Hematopoietic multipotent progenitor cell treated with erythropoietin and hydrocortisone succinate and interleukin-3 and kit ligand, for 4 days (in vitro differentiated cells): ENCODE data around the gene ADK.

Source experiments
- DNase-seq: peaks from one replicate; pipeline ENCODE4 v3.0.0-alpha.2; 2015

Gene ADK

GRCh38 chr10:74683621-74684364, 532.8 kb downstream of the ADK start:
- no peak for DNase-seq

DNA sequence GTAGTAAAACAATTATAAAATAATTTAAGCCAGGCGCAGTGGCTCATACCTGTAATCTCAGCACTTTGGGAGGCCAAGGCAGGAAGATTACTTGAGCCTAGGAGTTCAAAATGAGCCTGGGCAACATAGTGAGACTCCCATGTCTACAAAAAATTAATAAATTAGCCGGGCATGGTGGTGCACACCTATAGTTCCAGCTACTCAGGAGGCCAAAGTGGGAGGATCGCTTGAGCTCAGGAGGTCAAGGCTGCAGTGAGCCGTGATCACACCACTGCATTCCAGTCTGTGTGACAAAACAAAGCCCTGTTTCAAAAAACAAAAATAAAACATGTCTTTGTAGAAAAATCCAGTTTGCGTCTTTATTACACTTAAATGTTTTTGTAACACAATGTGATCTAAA, 533.4 kb downstream of the ADK start:
- DNase-seq: no peak

DNA sequence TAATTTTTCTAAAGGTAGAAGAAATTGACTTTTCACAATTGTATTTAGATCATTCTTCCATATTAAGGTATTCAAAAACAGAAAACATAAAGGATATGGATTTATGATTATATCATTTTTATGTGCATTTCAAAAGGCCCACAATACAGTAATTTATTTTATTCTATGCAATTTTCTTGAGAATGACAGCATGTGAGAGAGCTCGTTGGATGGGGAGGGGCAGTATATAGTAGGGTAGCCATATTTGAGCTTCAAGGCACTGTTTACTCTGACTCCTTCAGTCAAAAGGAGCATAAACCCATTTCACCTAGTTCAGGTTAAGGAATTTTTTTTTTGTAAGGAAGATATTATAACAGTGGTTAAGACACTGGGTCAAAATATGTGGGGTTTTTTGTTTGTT, 534.5 kb downstream of the ADK start:
- no peak for DNase-seq

GRCh38 chr10:74690393-74690792, 539.4 kb downstream of the ADK start:
- DNase-seq: no peak

DNA sequence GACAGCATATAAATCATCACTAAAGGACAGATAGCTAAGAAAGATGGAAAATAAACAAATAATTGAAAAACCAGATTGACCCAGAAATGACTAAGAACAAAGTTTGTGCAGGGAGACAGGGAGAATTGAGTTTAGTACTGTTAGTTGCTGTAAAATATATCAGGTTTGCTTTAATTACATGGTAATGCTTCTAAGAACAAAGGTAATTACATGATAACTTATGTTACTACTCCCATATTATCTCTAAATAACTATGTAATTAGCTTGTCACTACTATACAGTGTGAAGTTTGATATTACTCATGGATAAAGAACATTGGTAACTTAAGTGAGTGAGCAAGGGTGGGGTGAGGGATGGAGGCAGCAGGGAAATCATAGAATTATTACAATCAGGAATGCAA, 540.1 kb downstream of the ADK start:
- no peak for DNase-seq

DNA sequence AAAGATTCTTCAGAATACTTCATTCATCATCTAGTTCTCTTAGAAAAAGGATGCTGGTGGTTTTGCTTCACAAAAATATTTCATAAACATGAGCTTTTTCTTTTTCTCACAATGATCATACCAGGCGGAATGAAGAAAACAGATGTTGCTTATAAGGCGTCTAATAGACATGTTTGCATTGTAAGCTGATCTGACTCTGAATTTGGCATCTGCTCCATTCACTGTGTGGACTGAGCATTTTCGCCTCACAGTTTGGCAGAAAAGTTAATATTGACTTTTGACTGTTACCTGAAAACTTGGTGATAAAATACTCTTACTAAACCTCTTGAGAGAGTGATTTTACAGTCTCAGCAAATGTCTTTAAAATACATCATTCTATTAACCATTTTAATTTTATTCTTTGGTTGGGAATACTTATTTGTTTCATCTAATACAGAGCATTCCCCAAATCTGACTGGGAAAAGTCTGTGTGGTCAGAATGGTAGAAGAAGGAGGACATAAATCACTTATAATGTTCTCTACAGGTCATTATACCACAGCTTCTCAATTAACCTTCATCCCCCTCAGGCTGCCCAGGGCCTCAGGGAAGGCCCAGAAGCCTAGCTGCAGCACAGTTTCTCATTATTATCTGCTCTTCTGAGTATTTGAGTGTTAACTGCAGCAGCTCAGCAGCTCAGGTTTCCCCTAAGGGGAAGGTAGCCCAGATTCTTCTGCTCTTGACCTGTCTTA, 553.8 kb downstream of the ADK start:
- DNase-seq: no peak

GRCh38 chr10:74705358-74705980, 554.4 kb downstream of the ADK start:
- no peak for DNase-seq

DNA sequence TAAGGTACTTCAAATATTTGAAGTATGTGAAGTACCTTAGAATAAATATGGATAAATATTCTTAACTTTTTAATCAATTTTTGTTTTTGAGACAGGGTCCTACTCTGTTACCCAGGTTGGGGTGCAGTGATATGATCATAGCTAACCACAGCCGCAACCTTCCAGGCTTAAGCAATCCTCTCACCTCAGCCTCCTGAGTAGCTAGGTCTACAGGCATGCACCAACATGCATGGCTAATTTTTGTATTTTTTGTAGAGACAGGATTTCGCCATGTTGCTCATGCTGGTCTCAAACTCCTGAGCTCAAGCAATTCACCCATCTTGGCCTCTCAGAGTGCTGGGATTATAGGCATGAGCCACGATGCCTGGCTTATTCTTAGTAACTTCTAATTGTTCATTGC, 555.9 kb downstream of the ADK start:
- no peak for DNase-seq

DNA sequence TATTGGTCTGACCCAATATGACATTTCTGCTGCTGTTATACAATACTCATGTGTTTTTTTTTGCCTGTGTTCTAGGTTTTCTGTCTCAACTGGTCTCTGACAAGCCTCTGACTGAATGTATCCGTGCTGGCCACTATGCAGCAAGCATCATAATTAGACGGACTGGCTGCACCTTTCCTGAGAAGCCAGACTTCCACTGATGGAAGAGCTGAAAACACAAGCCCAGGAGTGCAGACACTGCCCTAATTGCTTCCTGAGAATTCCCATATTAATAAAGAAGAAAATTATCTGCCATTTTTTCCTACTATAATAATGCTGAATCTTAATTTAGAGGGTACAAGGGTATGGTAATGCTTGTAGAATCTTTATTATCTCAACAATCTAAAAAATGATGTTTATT, 557.2 kb downstream of the ADK start:
- no peak for DNase-seq

GRCh38 chr10:74718208-74718607, 567.2 kb downstream of the ADK start:
- peak; percentile 6 for DNase-seq

DNA sequence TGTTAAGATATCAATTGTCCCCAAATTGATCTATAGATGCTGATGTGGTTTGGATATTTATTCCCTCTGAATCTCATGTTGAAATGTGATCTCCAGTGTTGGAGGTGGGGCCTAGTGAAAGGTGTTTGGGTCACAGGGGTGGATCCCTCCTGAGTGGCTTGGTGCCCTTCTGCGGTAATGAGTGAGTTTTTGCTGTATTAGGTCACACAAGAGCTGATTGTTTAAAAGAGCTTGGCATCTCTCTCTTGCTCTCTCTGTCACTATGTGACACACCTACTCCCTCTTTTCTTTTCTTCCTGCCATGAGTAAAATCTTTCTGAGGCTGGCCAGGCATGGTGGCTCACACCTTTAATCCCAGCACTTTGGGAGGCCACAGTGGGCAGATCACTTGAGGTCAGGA, 577.2 kb downstream of the ADK start:
- DNase-seq: no peak

- DNase-seq: no peak
These were observed 579.2 kb downstream of the ADK start for GRCh38 chr10:74730246-74730645.

DNA sequence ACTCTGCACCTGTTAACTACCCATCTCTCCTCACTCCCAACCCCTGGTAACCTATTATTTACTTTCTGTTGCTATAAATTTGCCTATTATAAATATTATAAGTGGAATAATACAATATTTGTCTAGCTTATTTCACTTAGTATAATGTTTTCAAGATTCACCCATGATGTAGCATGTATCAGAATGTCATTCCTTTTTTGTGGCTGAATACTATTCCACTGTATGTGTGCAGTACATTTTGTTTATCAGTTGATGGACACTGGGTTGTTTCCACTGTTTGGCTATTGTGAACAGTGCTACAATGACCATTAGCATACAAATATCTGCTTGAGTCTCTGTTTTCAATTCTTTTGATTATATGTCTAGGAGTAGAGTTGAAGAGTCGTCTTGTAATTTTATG, 582.6 kb downstream of the ADK start:
- DNase-seq: no peak

DNA sequence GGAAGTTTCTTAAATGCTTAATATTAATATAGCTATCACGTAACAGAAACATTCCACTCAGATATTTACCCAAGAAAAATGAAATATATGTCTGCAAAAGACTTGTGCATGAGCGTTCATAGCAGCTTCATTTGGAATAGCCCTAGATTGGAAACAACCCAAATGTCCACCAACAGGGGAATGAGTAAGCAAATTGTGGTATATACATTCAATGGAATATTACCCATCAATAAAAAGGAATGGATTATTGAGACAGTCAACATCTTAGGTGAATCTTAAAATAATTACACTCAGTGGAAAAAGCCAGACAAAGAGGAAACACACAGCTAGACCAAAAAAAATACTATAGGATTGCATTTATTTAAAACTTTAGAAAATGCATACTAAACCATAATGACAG, 585.0 kb downstream of the ADK start:
- no peak for DNase-seq

GRCh38 chr10:74738052-74738451, 587.0 kb downstream of the ADK start:
- DNase-seq: peak; percentile 82

GRCh38 chr10:74738542-74738941, 587.5 kb downstream of the ADK start:
- DNase-seq: peak; percentile 53

GRCh38 chr10:74738985-74739567, 588.1 kb downstream of the ADK start:
- peak; percentile 94 for DNase-seq

GRCh38 chr10:74743401-74743800, 592.4 kb downstream of the ADK start:
- no peak for DNase-seq

DNA sequence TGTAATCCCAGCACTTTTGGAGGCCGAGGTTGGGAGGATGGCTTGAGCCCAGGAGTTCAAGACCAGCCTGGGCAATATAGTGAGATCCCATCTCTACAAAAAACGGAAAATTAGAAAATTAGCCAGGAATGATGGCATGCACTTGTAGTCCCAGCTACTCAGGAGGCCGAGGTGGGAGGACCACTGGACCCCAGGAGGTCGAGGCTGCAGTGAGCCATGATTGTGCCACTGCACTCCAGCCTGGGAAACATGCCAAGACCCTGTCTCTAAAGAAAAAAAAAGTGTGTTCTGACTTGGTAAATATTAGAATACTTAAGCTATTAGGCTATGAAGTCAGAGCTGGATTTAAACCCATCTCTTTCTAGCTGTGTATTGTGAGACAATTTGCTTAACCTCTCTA, 594.4 kb downstream of the ADK start:
- no peak for DNase-seq

DNA sequence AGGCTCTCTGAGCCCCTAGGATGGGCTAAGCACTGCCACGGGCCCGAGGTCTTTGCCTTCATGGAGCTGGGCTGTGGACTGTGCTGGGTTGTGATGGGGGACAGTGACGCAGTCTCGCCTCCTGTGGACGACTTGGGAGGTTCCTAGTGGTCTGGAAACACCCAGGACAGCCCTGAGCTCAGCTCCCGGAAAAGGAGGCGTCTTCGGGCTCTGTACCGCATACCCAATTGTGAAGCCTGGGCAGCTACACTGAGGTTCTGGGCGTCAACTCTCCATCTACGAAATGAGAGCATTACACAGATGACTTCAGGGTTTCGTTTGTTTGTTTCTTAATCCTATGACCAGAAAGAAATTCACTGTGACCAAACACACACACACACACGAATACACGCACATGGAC, 595.8 kb downstream of the ADK start:
- DNase-seq: no peak

GRCh38 chr10:74748468-74749031, 597.5 kb downstream of the ADK start:
- DNase-seq: no peak

DNA sequence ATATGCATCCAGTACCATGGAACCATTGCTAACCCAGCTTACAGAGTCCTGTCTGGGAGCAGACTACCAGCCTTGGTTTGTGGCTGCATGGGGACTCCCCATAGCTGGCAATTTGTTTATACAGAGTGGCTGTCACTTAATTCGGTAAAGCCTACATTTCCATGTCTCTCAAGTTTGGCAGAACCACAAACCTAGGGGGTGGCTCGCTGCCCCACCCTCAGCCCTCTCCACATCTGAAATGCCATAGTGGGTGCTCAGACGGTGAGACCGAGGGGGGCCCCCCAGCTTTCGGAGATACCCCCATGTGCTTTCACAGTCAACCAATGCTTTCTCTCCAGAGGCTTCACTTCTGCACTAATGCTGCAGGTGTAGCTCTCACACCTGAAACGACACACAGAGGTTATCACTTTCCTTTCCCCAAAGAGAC, 599.8 kb downstream of the ADK start:
- DNase-seq: no peak

GRCh38 chr10:74752371-74753040, 601.5 kb downstream of the ADK start:
- DNase-seq: no peak
